K562 (cell line): ENCODE measurements around the gene RARRES1.

Experiments
- ETV5 ChIP-seq: sonication (generic); formaldehyde crosslinking; IDR thresholded peaks from 2 replicates; pipeline ENCODE4 v1.4.0; 2020; ENCODE audit warnings: low read depth, mild to moderate bottlenecking, missing genetic modification reagents
- POLR2AphosphoS5 ChIP-seq: IDR thresholded peaks from 2 replicates; pipeline ENCODE4 v1.6.1; 2011; ENCODE audit warnings: mild to moderate bottlenecking, low read depth, low read length, moderate library complexity; ENCODE audit not compliant: control insufficient read depth, insufficient read depth
- SIRT6 ChIP-seq: IDR thresholded peaks from one replicate; pipeline ENCODE4 v1.6.1; 2012; ENCODE audit warnings: low read depth, mild to moderate bottlenecking, control low read depth, inconsistent platforms, low read length, moderate library complexity
- ZNF24 ChIP-seq: fragments of 450-650 bp; IDR thresholded peaks from 2 replicates; pipeline ENCODE4 v1.6.1; 2016
- TF ChIP-seq, protein P1 (sequence below): sonication (generic); formaldehyde crosslinking; IDR thresholded peaks from 2 replicates; pipeline ENCODE4 v1.8.0; 2022; ENCODE audit warnings: mild to moderate bottlenecking, missing genetic modification reagents, borderline replicate concordance
- TF ChIP-seq, protein P2 (sequence below), 3 experiments: IDR thresholded peaks in 2 of 3; conservative IDR thresholded peaks in 1 of 3; 2 replicates each; pipeline ENCODE4 v1.5.1; 2011 to 2012; ENCODE audit warnings: low read length in 3 of 3, mild to moderate bottlenecking in 3 of 3, control low read depth in 2 of 3, improper control_type of control experiment in 1 of 3, inconsistent platforms in 1 of 3, low read depth in 1 of 3, mixed read lengths in 1 of 3, moderate library complexity in 1 of 3; ENCODE audit not compliant: insufficient read depth in 2 of 3

DNA sequence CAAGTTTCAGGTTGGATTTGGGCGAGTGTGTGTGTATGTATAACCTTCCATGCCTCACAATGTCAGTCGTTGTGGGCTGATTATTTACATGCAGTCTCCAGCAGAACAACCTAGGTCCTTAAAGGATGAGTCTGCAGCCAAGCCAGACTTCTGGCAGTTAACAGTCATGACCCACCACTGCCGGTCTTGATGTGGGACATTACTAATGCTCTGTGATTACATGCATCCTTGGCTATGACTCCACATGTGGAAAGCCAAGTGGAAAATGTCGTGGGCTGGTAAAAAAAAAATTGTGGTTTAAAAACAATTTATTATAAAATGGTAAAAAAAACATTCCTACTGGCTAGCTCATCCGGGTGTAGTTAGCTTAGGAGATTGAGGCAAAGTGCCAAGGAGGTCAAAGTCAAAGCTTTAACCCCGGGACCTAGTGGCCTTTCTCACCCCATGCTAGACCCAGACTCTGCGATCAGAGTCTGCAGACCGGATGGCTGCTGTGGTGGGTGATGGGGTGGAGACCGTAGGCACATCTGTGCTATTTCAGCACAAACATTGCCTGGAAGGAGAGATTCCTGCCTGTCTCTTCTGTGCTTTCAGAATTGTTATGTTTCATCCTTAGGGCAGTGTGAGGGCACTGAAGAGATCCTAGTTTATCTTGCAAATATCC is 6.8 kb downstream of the RARRES1 start:
- TF ChIP-seq ETV5, result no peak
- TF ChIP-seq, protein P1, sequence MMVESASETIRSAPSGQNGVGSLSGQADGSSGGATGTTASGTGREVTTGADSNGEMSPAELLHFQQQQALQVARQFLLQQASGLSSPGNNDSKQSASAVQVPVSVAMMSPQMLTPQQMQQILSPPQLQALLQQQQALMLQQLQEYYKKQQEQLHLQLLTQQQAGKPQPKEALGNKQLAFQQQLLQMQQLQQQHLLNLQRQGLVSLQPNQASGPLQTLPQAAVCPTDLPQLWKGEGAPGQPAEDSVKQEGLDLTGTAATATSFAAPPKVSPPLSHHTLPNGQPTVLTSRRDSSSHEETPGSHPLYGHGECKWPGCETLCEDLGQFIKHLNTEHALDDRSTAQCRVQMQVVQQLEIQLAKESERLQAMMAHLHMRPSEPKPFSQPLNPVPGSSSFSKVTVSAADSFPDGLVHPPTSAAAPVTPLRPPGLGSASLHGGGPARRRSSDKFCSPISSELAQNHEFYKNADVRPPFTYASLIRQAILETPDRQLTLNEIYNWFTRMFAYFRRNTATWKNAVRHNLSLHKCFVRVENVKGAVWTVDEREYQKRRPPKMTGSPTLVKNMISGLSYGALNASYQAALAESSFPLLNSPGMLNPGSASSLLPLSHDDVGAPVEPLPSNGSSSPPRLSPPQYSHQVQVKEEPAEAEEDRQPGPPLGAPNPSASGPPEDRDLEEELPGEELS (CRISPR knock-in tag), result no peak
- TF ChIP-seq, protein P2, sequence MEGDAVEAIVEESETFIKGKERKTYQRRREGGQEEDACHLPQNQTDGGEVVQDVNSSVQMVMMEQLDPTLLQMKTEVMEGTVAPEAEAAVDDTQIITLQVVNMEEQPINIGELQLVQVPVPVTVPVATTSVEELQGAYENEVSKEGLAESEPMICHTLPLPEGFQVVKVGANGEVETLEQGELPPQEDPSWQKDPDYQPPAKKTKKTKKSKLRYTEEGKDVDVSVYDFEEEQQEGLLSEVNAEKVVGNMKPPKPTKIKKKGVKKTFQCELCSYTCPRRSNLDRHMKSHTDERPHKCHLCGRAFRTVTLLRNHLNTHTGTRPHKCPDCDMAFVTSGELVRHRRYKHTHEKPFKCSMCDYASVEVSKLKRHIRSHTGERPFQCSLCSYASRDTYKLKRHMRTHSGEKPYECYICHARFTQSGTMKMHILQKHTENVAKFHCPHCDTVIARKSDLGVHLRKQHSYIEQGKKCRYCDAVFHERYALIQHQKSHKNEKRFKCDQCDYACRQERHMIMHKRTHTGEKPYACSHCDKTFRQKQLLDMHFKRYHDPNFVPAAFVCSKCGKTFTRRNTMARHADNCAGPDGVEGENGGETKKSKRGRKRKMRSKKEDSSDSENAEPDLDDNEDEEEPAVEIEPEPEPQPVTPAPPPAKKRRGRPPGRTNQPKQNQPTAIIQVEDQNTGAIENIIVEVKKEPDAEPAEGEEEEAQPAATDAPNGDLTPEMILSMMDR (IDR thresholded peaks at IDR 0.05 in 2 of 3, conservative IDR thresholded peaks at IDR 0.05 in 1 of 3; ENCODE audit: insufficient read depth in 2 of 3, low read depth in 1 of 3, low read length in 3 of 3), result no peak
- no peak for TF ChIP-seq SIRT6
- TF ChIP-seq POLR2AphosphoS5, result no peak
- no peak for TF ChIP-seq ZNF24
